Measurements from ENCODE around the gene BCL7B.

- TF ChIP-seq CTCF (conservative IDR thresholded peaks at IDR 0.05; ENCODE audit: low read depth, low read length) = no peak
- TF ChIP-seq EZH2phosphoT487 (IDR thresholded peaks at IDR 0.05; ENCODE audit: borderline replicate concordance, low read length) = no peak
- no peak for TF ChIP-seq EZH2 (IDR thresholded peaks at IDR 0.05; ENCODE audit: low read length, unreplicated experiment)
These were observed at the start of gene BCL7B for GRCh38 chr7:73557397-73558257.

Data from PC-3 (cell line).